ENCODE results near the gene MRPL32. TPM values are rescaled to one million over a fixed set of nuclear protein-coding genes. Genes with fewer than 3 reads are reported as not detected.

The MRPL32 gene
- total and polyA plus RNA-seq, 7 donors = 42.6 to 85.7 (median 62.9) TPM

DNA sequence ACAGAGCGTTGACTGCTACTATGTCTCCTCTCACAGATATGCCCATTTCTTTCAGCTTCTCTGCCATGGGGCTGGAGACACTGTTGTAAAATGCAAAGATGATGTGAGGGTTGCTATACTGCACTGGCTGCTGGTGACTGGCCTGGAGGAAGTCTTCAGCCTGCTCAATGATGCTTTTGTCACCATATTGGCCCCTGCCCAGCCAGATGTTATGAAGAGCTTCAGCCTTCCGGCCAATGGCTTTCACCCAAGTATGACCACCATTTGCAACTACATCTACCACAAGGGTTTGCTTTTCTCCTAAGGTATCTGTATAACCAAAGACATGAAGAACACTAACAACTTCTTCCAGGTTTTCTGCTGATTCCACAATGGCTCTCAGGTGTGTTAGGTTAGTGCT is 21.9 kb upstream of the MRPL32 start:
- H3K27me3 ChIP-seq = no peaks in the 10 kb centered on the region
- no peak overlapping the region for H3K4me3 ChIP-seq
- DNase-seq = no peak
- H3K9me3 ChIP-seq = no peaks in the 10 kb centered on the region
- peaks cover 0 to 6% (median 0%) of the 10 kb centered on the region in 4 donors for H3K36me3 ChIP-seq
- H3K27ac ChIP-seq = no peak overlapping the region
- peaks cover 0 to 22% (median 14%) of the 10 kb centered on the region in 4 donors for H3K4me1 ChIP-seq
- TF ChIP-seq EP300 (IDR thresholded peaks at IDR 0.05) (no peak), POLR2A (IDR thresholded peaks at IDR 0.05) (no peak), POLR2AphosphoS5 (IDR thresholded peaks at IDR 0.05) (no peak)
- TF ChIP-seq, protein P1, sequence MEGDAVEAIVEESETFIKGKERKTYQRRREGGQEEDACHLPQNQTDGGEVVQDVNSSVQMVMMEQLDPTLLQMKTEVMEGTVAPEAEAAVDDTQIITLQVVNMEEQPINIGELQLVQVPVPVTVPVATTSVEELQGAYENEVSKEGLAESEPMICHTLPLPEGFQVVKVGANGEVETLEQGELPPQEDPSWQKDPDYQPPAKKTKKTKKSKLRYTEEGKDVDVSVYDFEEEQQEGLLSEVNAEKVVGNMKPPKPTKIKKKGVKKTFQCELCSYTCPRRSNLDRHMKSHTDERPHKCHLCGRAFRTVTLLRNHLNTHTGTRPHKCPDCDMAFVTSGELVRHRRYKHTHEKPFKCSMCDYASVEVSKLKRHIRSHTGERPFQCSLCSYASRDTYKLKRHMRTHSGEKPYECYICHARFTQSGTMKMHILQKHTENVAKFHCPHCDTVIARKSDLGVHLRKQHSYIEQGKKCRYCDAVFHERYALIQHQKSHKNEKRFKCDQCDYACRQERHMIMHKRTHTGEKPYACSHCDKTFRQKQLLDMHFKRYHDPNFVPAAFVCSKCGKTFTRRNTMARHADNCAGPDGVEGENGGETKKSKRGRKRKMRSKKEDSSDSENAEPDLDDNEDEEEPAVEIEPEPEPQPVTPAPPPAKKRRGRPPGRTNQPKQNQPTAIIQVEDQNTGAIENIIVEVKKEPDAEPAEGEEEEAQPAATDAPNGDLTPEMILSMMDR (IDR thresholded peaks at IDR 0.05) = no peak
- intact Hi-C loops (cut with DNase I) = no loop called here
- 96% methylated on average over 2 of the region's 2 CpGs for WGBS, 2 donors

DNA sequence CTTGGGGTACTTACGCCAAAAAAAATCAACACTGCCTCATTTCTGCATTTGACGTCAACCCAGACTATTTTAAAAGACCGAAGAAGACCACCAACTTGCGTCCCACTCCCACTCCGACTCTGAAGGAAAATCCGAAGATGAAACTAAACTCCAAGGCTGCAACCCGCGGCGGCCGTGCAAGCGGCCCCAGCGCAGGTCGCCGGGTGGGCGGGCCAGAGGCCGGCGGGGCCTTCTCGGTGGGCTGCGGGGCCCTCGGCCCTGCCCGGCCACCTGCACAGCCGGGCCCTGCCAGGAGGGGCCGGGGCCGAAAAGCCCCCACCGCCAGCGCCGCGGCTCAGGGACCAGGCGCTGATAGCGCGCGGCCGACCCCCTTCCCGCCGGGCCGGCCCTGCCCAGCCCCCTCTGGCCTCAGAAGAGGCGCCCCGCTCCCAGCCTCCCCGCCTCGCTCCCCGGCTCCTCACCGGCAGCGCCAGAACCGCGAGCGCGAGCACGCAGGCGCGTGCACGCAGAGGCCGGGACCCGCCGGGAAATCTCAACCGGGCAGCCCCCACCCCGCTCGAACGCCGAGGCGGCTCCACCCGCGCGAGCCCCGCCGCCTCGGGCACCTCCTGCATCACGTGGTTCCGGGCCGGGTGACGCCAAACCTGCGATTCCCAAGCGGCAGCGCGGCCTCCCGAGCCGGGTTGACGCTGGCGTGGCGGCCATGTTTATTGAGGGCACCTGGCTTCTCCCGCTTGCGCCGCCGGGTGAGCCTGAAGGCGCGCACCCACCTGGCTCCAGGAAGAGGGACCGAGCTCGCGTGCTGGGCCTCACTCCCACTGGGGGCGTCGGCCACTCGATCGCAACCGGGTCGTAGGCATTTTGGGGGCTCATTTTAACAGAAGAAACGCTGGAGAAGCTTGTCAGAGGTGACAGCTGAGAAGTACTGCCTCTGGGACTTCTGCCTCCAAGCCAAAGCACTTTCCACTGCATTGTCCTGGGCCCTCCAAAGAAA is 20.4 kb upstream of the MRPL32 start, which contains the start of gene C7orf25:
Gene C7orf25 (minus strand): TSS at position 617 of the 994 bp plus-strand sequence. CDS start 1,170 bp downstream, outside the sequence.
- no peaks in the 10 kb centered on the region for H3K9me3 ChIP-seq
- peaks cover 2 to 21% (median 5%) of the 10 kb centered on the region in 4 donors for H3K36me3 ChIP-seq
- peak within 1 kb of the TSS; percentile 55 to 97 (median 90) for H3K4me3 ChIP-seq
- peaks cover 0 to 22% (median 14%) of the 10 kb centered on the region in 4 donors for H3K4me1 ChIP-seq
- peak; percentile 98 for DNase-seq
- peak within 1 kb of the TSS; percentile 78 to 89 (median 86) for H3K27ac ChIP-seq
- intact Hi-C loops (cut with DNase I) = loop anchor here (1.0 kb wide), 1 partner anchor 21 kb away; the partner anchor contains the start of genes MRPL32 and PSMA2
- no peaks in the 10 kb centered on the region for H3K27me3 ChIP-seq
- 1% methylated on average over 95 of the region's 95 CpGs for WGBS, 2 donors
- TF ChIP-seq EP300 (IDR thresholded peaks at IDR 0.05) (no peak), POLR2AphosphoS5 (IDR thresholded peaks at IDR 0.05) (peak; percentile 32 to 83 (median 78))

DNA sequence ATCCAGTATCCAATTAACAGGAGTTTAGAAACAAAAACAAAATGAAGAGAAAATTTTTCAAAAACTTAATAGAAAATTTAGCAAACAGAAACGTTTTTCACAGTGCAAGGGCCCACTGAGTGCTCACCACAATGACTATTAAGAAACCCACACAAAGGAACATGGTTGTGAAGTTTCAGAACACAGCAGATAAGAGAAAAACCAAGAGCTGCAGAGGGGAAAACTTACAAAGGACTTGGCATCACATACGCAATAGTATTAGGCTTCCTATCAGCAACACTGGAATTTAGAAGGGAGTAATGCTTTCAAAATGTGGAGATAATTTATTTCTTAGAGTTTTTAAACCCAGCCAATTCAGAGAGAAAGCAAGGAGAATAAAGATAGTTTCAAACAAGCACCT is 18.6 kb upstream of the MRPL32 start:
- intact Hi-C loops (cut with DNase I) = no loop called here
- WGBS, 2 donors = 59 to 75% methylated on average over 2 of the region's 2 CpGs
- no peak overlapping the region for H3K27ac ChIP-seq
- DNase-seq = no peak
- no peaks in the 10 kb centered on the region for H3K9me3 ChIP-seq
- no peak overlapping the region for H3K4me3 ChIP-seq
- H3K4me1 ChIP-seq = peaks cover 0 to 22% (median 14%) of the 10 kb centered on the region in 4 donors
- H3K36me3 ChIP-seq = peaks cover 12 to 37% (median 14%) of the 10 kb centered on the region in 4 donors
- no peaks in the 10 kb centered on the region for H3K27me3 ChIP-seq
- TF ChIP-seq, protein P1 (IDR thresholded peaks at IDR 0.05) = no peak
- TF ChIP-seq POLR2A (IDR thresholded peaks at IDR 0.05) (no peak), POLR2AphosphoS5 (IDR thresholded peaks at IDR 0.05) (no peak), EP300 (IDR thresholded peaks at IDR 0.05) (no peak)

DNA sequence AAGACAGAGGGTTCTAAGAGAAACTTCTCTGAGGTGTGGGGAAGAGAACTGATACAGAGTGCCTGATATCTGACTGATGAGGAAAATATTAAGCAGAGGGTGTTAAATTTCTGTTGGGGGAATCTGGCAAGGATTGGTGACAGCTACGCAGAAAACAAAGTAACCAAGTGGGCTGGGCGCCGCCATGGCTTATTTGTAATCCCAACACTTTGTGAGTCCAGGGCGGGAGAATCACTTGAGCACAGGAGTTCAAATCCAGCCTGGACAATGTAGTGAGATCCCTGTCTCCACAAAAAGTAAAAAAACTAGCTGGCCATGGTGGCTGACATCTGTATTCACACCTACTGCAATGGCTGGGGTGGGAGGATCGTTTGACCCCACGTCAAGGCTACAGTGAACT is 18.2 kb upstream of the MRPL32 start:
- WGBS, 2 donors = 78% methylated on average over 6 of the region's 6 CpGs
- no peaks in the 10 kb centered on the region for H3K9me3 ChIP-seq
- intact Hi-C loops (cut with DNase I) = no loop called here
- no peaks in the 10 kb centered on the region for H3K27me3 ChIP-seq
- H3K4me1 ChIP-seq = peaks cover 0 to 22% (median 14%) of the 10 kb centered on the region in 4 donors
- H3K27ac ChIP-seq = peak overlapping the region in 1 of 4 donors; percentile 28
- TF ChIP-seq, protein P1 (IDR thresholded peaks at IDR 0.05) = no peak
- TF ChIP-seq POLR2AphosphoS5 (IDR thresholded peaks at IDR 0.05) = no peak
- no peak for TF ChIP-seq EP300 (IDR thresholded peaks at IDR 0.05)
- TF ChIP-seq POLR2A (IDR thresholded peaks at IDR 0.05) = no peak
- H3K4me3 ChIP-seq = no peak overlapping the region
- peaks cover 12 to 42% (median 16%) of the 10 kb centered on the region in 4 donors for H3K36me3 ChIP-seq
- DNase-seq = no peak

All from sigmoid colon (tissue), 7 donors.